Activated CD4-positive, alpha-beta T cell treated with anti-CD3 and anti-CD28 coated beads for 1 hour (primary cell): Measurements from ENCODE around the gene CLEC2L.

ENCODE experiments used
- DNase-seq: peaks from one replicate; pipeline ENCODE4 v3.0.0-alpha.2; 2020

Gene CLEC2L

GRCh38 chr7:139580435-139580834 is 57.0 kb downstream of the CLEC2L start:
- DNase-seq, result no peak

- DNase-seq, result no peak
Measured at GRCh38 chr7:139582130-139582650, 58.7 kb downstream of the CLEC2L start.

GRCh38 chr7:139582671-139583155 is 59.2 kb downstream of the CLEC2L start:
- no peak for DNase-seq

DNA sequence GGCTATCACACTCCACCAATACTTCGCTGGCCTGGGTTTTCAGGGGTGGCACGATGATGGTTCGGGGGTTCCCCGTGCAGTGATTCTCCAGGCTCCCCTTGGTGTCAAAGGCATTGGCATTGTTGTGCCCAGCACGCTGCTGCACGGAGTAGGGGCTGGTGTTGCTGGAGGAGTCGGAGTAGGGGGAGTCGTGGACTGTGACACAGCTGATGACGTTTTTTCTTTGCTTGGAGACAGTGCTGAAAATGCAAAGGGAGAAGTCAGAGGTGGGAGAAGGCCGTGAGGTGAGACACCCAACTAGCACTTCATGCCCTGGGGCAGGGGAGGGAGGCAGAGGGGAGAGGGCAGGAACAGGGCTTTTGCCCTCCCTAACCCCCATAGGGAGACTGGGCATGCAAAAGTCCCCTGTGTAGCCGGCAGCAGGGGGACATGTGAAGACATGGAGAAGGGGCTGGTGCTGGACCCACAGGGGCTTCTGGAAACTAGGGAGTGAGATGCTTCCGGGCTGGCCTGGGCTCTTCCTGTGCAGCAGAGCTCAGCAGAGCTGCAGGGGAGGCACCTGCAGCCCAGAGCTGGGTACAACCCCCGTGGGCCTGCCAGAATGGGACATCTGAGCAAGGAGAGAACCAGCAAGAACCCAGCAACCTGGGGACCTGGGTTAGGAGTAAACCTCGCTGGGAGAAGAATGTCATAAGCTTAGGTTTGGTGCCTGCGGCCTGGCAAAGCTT is 60.5 kb downstream of the CLEC2L start:
- DNase-seq, result no peak

GRCh38 chr7:139585042-139585441 is 61.6 kb downstream of the CLEC2L start:
- no peak for DNase-seq

- no peak for DNase-seq
Measured at GRCh38 chr7:139586286-139586685, 62.8 kb downstream of the CLEC2L start.

DNA sequence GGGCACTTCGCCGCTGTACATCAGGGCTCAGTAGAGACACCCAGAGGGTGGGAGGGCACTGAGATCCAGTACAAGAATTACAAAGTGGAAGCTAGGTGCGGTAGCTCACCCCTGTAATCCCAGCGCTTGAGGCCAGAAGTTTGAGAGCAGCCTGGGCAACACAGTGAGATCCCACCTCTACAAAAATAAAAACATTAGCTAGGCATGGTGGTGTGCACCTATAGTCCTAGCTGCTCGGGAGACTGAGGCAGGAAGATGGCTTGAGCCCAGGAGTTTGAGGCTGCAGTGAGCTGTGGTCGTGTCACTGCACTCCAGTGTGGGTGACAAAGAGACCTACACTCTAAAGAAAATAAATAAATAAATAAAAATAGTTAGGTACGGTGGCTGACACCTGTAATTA is 64.0 kb downstream of the CLEC2L start:
- no peak for DNase-seq

GRCh38 chr7:139588632-139589031 is 65.1 kb downstream of the CLEC2L start:
- DNase-seq, result no peak

DNA sequence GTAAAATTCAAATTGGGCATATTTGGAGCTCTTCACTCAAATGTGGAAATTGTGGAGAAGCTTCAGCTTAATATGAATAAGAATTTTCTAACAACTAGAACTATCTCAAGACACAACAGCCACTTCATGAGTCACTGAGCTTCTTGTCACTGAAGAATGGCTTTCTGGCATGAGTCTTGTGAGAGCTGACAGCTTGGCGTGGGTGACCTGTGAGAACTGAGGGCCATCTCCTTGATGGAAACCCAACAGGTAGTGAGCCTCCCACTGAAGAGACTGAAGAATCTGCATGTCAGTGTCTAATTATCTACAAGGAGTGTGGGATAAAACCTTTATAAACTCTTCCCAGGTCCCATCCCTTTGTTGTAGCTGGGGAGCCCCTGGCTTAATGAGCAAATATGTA is 66.0 kb downstream of the CLEC2L start:
- no peak for DNase-seq

GRCh38 chr7:139591550-139592195 is 68.2 kb downstream of the CLEC2L start:
- DNase-seq, result no peak

GRCh38 chr7:139592801-139593461 is 69.4 kb downstream of the CLEC2L start:
- no peak for DNase-seq

DNA sequence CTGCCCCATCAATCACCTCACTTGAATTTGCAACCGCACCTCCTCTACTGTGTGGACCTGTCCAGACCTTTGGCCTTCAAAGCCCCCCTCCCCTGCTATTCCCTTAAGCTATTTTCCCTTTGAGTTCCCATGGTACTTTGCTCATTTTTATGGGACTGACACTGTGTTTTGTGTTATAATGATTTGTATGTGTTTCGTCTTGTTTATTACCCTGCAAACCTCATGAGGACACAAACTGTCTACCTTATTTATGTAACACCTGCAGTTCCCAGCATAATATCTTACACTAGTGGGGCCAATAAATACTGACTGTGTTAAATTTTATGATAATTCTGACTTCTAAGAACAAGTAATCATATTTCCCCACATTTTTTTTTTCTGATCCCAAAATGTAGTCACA is 70.6 kb downstream of the CLEC2L start:
- DNase-seq, result no peak
